T-helper 2 cell (primary cell): ENCODE measurements around the gene HEATR1.
"Not testable (repeated sequence)": the region's sequence is repeated elsewhere in the genome, so short reads cannot be mapped to it uniquely, and the experiment has no call there.

Experiments used
- DNase-seq, 5 experiments: peaks; one replicate each; pipeline versions ENCODE4 v3.0.0 to v3.0.0-alpha.2; 2012 to 2022

The HEATR1 gene

GRCh38 chr1:236509647-236510401, 94.5 kb downstream of the HEATR1 start:
- no peak for DNase-seq

GRCh38 chr1:236509203-236509602, 95.1 kb downstream of the HEATR1 start:
- no peak for DNase-seq

GRCh38 chr1:236508593-236509027, 95.7 kb downstream of the HEATR1 start:
- DNase-seq, result peak in 1 of 5 experiments; percentile 85

- DNase-seq, result peak in 1 of 5 experiments; percentile 25
These were observed 97.2 kb downstream of the HEATR1 start for GRCh38 chr1:236507022-236507700.

- not testable (repeated sequence) for DNase-seq
These were observed 100.0 kb downstream of the HEATR1 start for GRCh38 chr1:236504338-236504737.

- peak in 1 of 5 experiments; percentile 40 for DNase-seq
These were observed 101.2 kb downstream of the HEATR1 start for GRCh38 chr1:236502972-236503639.

- DNase-seq, result no peak
These were observed 101.7 kb downstream of the HEATR1 start for GRCh38 chr1:236502579-236502971.

- no peak for DNase-seq
These were observed 103.2 kb downstream of the HEATR1 start for GRCh38 chr1:236501093-236501492.
